GM12878 (cell line): ENCODE results near the gene EPHA1. TPM values are rescaled to one million over a fixed set of nuclear protein-coding genes. Genes with fewer than 3 reads are reported as not detected.

Source experiments
- ATAC-seq: fragments of 200-7000 bp; cut with Tn5 transposase; 3 replicates; pipeline ENCODE4 v1.9.1; 2020; ENCODE audit warnings: mild to moderate bottlenecking, moderate library complexity
- BruUV-seq: library from RNA; stranded (reverse); fragments of 400-500 nt; replicated peaks from 2 replicates; lab custom pipeline; 2021; lab: Mats Ljungman, UMichigan
- CTCF ChIA-PET: fragments of 300-600 bp; sonication (Branson Sonifier 250); formaldehyde crosslinking; extraction: SDS; loops from one replicate; lab custom pipeline; 2021; ENCODE audit warnings: inconsistent platforms; lab: Yijun Ruan, JAX
- POLR2A ChIA-PET: fragments of 350-600 bp; formaldehyde crosslinking; extraction: SDS; loops from one replicate; lab custom pipeline; 2021; ENCODE audit warnings: inconsistent platforms; lab: Charles Lee
- RAD21 ChIA-PET: fragments of 300-600 bp; sonication (Branson Sonifier 250); formaldehyde crosslinking; loops from one replicate; lab custom pipeline; 2023; ENCODE audit warnings: antibody characterized with exemption; ENCODE audit not compliant: unreplicated experiment; lab: Charles Lee
- SMC1A ChIA-PET: fragments of 300-600 bp; sonication (Branson Sonifier 250); formaldehyde crosslinking; loops from one replicate; lab custom pipeline; 2023; ENCODE audit not compliant: unreplicated experiment, uncharacterized antibody; lab: Charles Lee
- DNase-seq: peaks from one replicate; pipeline ENCODE4 v3.0.0-alpha.2; 2011; ENCODE audit warnings: low read depth, low spot score
- FAIRE-seq: peaks from 3 replicates; lab custom pipeline; 2011; peaks lifted over from hg19 to GRCh38; lab: Jason Lieb, UNC
- H2AFZ ChIP-seq: 2 replicates; pipeline ENCODE4 v1.6.0; 2011; ENCODE audit warnings: low read depth, low read length, control low read depth; ENCODE audit not compliant: control insufficient read depth
- H3K27ac ChIP-seq: 2 replicates; pipeline ENCODE4 v1.5.1; 2011; ENCODE audit warnings: control low read depth; ENCODE audit not compliant: control insufficient read depth, insufficient read depth
- H3K27me3 ChIP-seq, 2 experiments: replicated peaks in 1 of 2; 2 replicates each; pipeline versions ENCODE4 v1.6.0 to v1.6.1; 2011; ENCODE audit warnings: low read length in 1 of 2; ENCODE audit not compliant: control insufficient read depth in 2 of 2, insufficient read depth in 2 of 2
- H3K36me3 ChIP-seq, 2 experiments: 2 replicates each; pipeline ENCODE4 v1.5.1; 2011; ENCODE audit warnings: low read length in 1 of 2; ENCODE audit not compliant: control insufficient read depth in 2 of 2, insufficient read depth in 2 of 2
- H3K4me1 ChIP-seq: 2 replicates; pipeline ENCODE4 v1.6.1; 2011; ENCODE audit warnings: mild to moderate bottlenecking, low read length, moderate library complexity, mixed read lengths; ENCODE audit not compliant: control insufficient read depth, insufficient read depth
- H3K4me2 ChIP-seq: 2 replicates; pipeline ENCODE4 v1.6.0; 2011; ENCODE audit warnings: control low read depth; ENCODE audit not compliant: control insufficient read depth, insufficient read depth
- H3K4me3 ChIP-seq: fragments of 200-600 bp; sonication (generic); 2 replicates; pipeline ENCODE4 v1.5.1; 2016
- H3K79me2 ChIP-seq: 2 replicates; pipeline ENCODE4 v1.6.0; 2011; ENCODE audit warnings: low read length; ENCODE audit not compliant: control insufficient read depth, insufficient read depth
- H3K9ac ChIP-seq: 2 replicates; pipeline ENCODE4 v1.8.0; 2011; ENCODE audit warnings: low read length, control low read depth, mixed read lengths; ENCODE audit not compliant: control insufficient read depth, insufficient read depth
- H3K9me3 ChIP-seq: replicated peaks from 3 replicates; pipeline ENCODE4 v1.5.1; 2011; ENCODE audit warnings: mild to moderate bottlenecking, low read length; ENCODE audit not compliant: control insufficient read depth, insufficient read depth
- H4K20me1 ChIP-seq: 2 replicates; pipeline ENCODE4 v1.6.0; 2011; ENCODE audit not compliant: control insufficient read depth, insufficient read depth
- ATF7 ChIP-seq: fragments of 450-650 bp; IDR thresholded peaks from 2 replicates; pipeline ENCODE4 v1.6.1; 2016; ENCODE audit warnings: low read depth, mild to moderate bottlenecking
- BCLAF1 ChIP-seq: fragments of 450-650 bp; IDR thresholded peaks from 2 replicates; pipeline ENCODE4 v1.6.1; 2017; ENCODE audit warnings: antibody characterized with exemption, mild to moderate bottlenecking, moderate library complexity
- BRCA1 ChIP-seq: IDR thresholded peaks from 2 replicates; pipeline ENCODE4 v1.6.1; 2011; ENCODE audit warnings: low read depth, low read length, improper control_type of control experiment
- CBFB ChIP-seq: IDR thresholded peaks from 2 replicates; pipeline ENCODE4 v1.6.1; 2016; ENCODE audit warnings: antibody characterized with exemption, low read depth
- CEBPB ChIP-seq, 2 experiments: fragments of 150-350 bp in 1 of 2; IDR thresholded peaks; 2 replicates each; pipeline ENCODE4 v1.6.1; 2012 to 2014; ENCODE audit warnings: low read depth in 2 of 2, low read length in 2 of 2, borderline replicate concordance in 1 of 2, inconsistent platforms in 1 of 2
- CREM ChIP-seq: IDR thresholded peaks from 2 replicates; pipeline ENCODE4 v1.6.1; 2014; ENCODE audit warnings: antibody characterized with exemption, low read depth
- EGR1 ChIP-seq, 2 experiments: IDR thresholded peaks; 1 replicate in 1 of 2; 2 replicates in 1 of 2; pipeline ENCODE4 v1.6.1; 2011 to 2012; ENCODE audit warnings: low read depth in 2 of 2, low read length in 2 of 2, borderline replicate concordance in 1 of 2, mild to moderate bottlenecking in 1 of 2, moderate library complexity in 1 of 2
- ELK1 ChIP-seq: IDR thresholded peaks from 2 replicates; pipeline ENCODE4 v1.6.1; 2012; ENCODE audit warnings: low read depth, low read length, improper control_type of control experiment
- FOXM1 ChIP-seq: IDR thresholded peaks from 2 replicates; pipeline ENCODE4 v1.6.1; 2012; ENCODE audit warnings: low read depth, mild to moderate bottlenecking, inconsistent platforms, low read length, moderate library complexity
- LARP7 ChIP-seq: fragments of 450-650 bp; IDR thresholded peaks from 2 replicates; pipeline ENCODE4 v1.6.1; 2017; ENCODE audit warnings: mild to moderate bottlenecking
- MAX ChIP-seq: IDR thresholded peaks from 2 replicates; pipeline ENCODE4 v1.6.1; 2012; ENCODE audit warnings: low read depth, low read length, improper control_type of control experiment
- MEF2B ChIP-seq: fragments of 450-650 bp; IDR thresholded peaks from 2 replicates; pipeline ENCODE4 v1.6.1; 2018; ENCODE audit warnings: mild to moderate bottlenecking, moderate library complexity; ENCODE audit not compliant: partially characterized antibody, poor library complexity, severe bottlenecking
- MYB ChIP-seq: fragments of 150-350 bp; IDR thresholded peaks from 2 replicates; pipeline ENCODE4 v1.6.1; 2014; ENCODE audit warnings: mild to moderate bottlenecking, low read depth, low read length, borderline replicate concordance
- PAX5 ChIP-seq: IDR thresholded peaks from 2 replicates; pipeline ENCODE4 v1.6.1; 2011; ENCODE audit warnings: low read depth, low read length, borderline replicate concordance
- POLR2AphosphoS2 ChIP-seq: IDR thresholded peaks from 2 replicates; pipeline ENCODE4 v1.6.1; 2011; ENCODE audit warnings: low read depth, mild to moderate bottlenecking, low read length, improper control_type of control experiment, moderate library complexity
- POLR2AphosphoS5 ChIP-seq: IDR thresholded peaks from 2 replicates; pipeline ENCODE4 v1.6.1; 2011; ENCODE audit warnings: mild to moderate bottlenecking, low read length, inconsistent platforms
- SMAD1 ChIP-seq: fragments of 450-650 bp; IDR thresholded peaks from 2 replicates; pipeline ENCODE4 v1.6.1; 2018; ENCODE audit warnings: mild to moderate bottlenecking, low read depth; ENCODE audit not compliant: partially characterized antibody
- SMARCA5 ChIP-seq: fragments of 450-650 bp; IDR thresholded peaks from 2 replicates; pipeline ENCODE4 v1.6.1; 2017; ENCODE audit warnings: mild to moderate bottlenecking
- ZNF217 ChIP-seq: fragments of 450-650 bp; IDR thresholded peaks from 2 replicates; pipeline ENCODE4 v1.6.1; 2017; ENCODE audit warnings: antibody characterized with exemption, mild to moderate bottlenecking
- WGBS: methylation state at CpG from one replicate; pipeline ENCODE4 v1.1.6; 2016; ENCODE audit warnings: low lambda C conversion rate; ENCODE audit not compliant: insufficient replicate concordance, insufficient coverage; ENCODE audit errors: missing lambda C conversion rate; 5-methylcytosine and 5-hydroxymethylcytosine counted together
- in situ Hi-C: fragments of 300-500 bp; cut with MboI; formaldehyde crosslinking; loops from 9 replicates; pipeline ENCODE4 v1.14.3; 2018; ENCODE audit warnings: mixed read lengths
- intact Hi-C: fragments of 100-400 bp; cut with micrococcal nuclease; formaldehyde crosslinking; loops from one replicate; pipeline ENCODE4 v1.14.2; 2022; ENCODE audit not compliant: unreplicated experiment
- polyA plus RNA-seq, 11 experiments: library from polyadenylated mRNA; depleted of rRNA in 4 of 11; unstranded in 6 of 11; stranded (reverse) in 5 of 11; fragments of >200 nt; fragmentation: Nextera tagmentation in 4 of 11; fragmentation: Illumina TruSeq in 1 of 11; extraction: Ambion mirVana in 4 of 11; extraction: Trizol in 1 of 11; gene quantifications; 1 replicate in 1 of 11; 2 replicates in 10 of 11; pipeline versions ENCODE4 v1.2.1 to v1.2.3, GENCODE V29; 2011 to 2016; ENCODE audit warnings: inconsistent platforms in 2 of 11, missing spikeins in 2 of 11, low read depth in 1 of 11
- total RNA-seq, 4 experiments: library from RNA; depleted of rRNA in 3 of 4; stranded (reverse); fragments of >200 nt in 3 of 4; fragmentation: Illumina TruSeq in 1 of 4; extraction: Trizol in 1 of 4; gene quantifications; 2 replicates each; pipeline versions ENCODE4 v1.2.1 to v1.2.3, GENCODE V29; 2013 to 2021

The EPHA1 gene
- total and polyA plus RNA-seq, 10 of the 15 experiments (the other 5 are each of a cell fraction or from before 2014, with no cell fraction given), result 0.11 to 0.35 (median 0.24) TPM; not detected in 6

- 2% methylated on average over 13 of the region's 72 CpGs for WGBS
- intact Hi-C loops, result loop anchor here (1.0 to 5.0 kb wide), 3 partner anchors 35 to 92 kb away; partner anchors contain the start of gene CASP2
- no peaks in the 10 kb centered on the region for H3K36me3 ChIP-seq
- H2AFZ ChIP-seq, result peak within 1 kb of the TSS; percentile 88
- H3K9ac ChIP-seq, result peak within 1 kb of the TSS; percentile 94
- peak within 1 kb of the TSS; percentile 92 for H3K27ac ChIP-seq
- H3K79me2 ChIP-seq, result peaks cover 39% of the 10 kb centered on the region
- H3K9me3 ChIP-seq, result no peaks in the 10 kb centered on the region
- SMC1A ChIA-PET, result interaction anchor here (1.4 to 2.2 kb wide), 2 partner anchors 11 to 35 kb away, joined by 3 to 14 read pairs; no protein-coding TSS in a partner anchor
- POLR2A ChIA-PET, result interaction anchor here (0.7 to 1.2 kb wide), 6 partner anchors 12 to 118 kb away, joined by 3 to 5 read pairs (median 3); partner anchors contain the start of genes GSTK1 and TAS2R41
- no peaks in the 10 kb centered on the region for H4K20me1 ChIP-seq
- CTCF ChIA-PET, result interaction anchor here (0.6 to 2.6 kb wide), 25 partner anchors 10 to 747 kb away, joined by 3 to 33 read pairs (median 5); partner anchors contain the start of genes CASP2 and GSTK1
- peak within 1 kb of the TSS; percentile 93 for H3K4me2 ChIP-seq
- peak; percentile 85 for ATAC-seq
- peaks cover 15% of the 10 kb centered on the region for H3K4me1 ChIP-seq
- peak within 1 kb of the TSS; percentile 99 for H3K4me3 ChIP-seq
- no peak for FAIRE-seq
- TSS peak; percentile 77 for BruUV-seq
- no peaks in the 10 kb centered on the region for H3K27me3 ChIP-seq
- in situ Hi-C loops, result no loop called here
- peak; percentile 39 for DNase-seq
- RAD21 ChIA-PET, result interaction anchor here (0.7 to 1.6 kb wide), 5 partner anchors 35 to 1643 kb away, joined by 3 to 8 read pairs (median 3); partner anchors contain the start of gene SSBP1
- TF ChIP-seq PAX5 (peak; percentile 31; the same call in 1 of the 2 replicates), LARP7 (peak; percentile 88), MYB (no peak), ZNF217 (0 out of 2 replicates have a peak, but pooled peaks have one; percentile 54), POLR2AphosphoS5 (peak; percentile 79), MEF2B (peak; percentile 18), MAX (0 out of 2 replicates have a peak, but pooled peaks have one; percentile 33), BRCA1 (no peak), CBFB (no peak), POLR2AphosphoS2 (0 out of 2 replicates have a peak, but pooled peaks have one; percentile 42), CREM (peak; percentile 7; the same call in 1 of the 2 replicates), BCLAF1 (no peak), EGR1 (IDR thresholded peaks at IDR 0.05; ENCODE audit: borderline replicate concordance in 1 of 2, low read depth in 2 of 2, low read length in 2 of 2) (peak in 1 of 2 experiments; percentile 93; a peak in 2 of 3 replicates), FOXM1 (no peak), CEBPB (IDR thresholded peaks at IDR 0.05; ENCODE audit: borderline replicate concordance in 1 of 2, low read depth in 2 of 2, low read length in 2 of 2) (no peak), ATF7 (0 out of 2 replicates have a peak, but pooled peaks have one; percentile 12), ELK1 (peak; percentile 47; the same call in 1 of the 2 replicates), SMARCA5 (peak; percentile 24), SMAD1 (no peak)
These were observed 27.8 kb downstream of the EPHA1 start, which contains the start of gene ZYX for GRCh38 chr7:143380646-143381426. ZYX (plus strand) TSS chr7:143381345; CDS start chr7:143381572, 227 bp downstream.
